GM12874 (cell line): ENCODE measurements around the gene ZNF714.

Source experiments
- TF ChIP-seq, protein P1 (sequence below): IDR thresholded peaks from 2 replicates; pipeline ENCODE4 v1.5.1; 2011; ENCODE audit warnings: low read depth, mild to moderate bottlenecking, control low read depth, low read length, moderate library complexity; ENCODE audit not compliant: insufficient read depth

The ZNF714 gene

DNA sequence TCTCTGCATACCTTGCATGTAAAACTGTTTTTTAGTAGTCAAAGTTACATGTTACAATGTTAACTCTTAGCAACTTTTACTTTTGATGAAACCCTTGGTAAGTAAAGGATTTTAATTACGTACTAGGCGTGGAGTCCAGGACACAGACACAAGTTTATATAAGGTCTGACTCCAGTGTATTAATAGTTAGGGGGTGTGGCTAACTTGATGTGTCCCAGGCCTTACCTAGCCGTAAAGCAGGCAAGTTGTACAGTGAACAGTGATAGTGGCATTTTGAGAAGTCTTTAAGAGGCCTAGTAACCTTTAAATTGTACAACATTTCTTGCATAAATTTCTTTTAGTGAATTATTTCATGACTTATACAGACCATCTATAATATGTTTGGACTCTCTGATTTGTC, 5.9 kb downstream of the ZNF714 start:
- TF ChIP-seq, protein P1, sequence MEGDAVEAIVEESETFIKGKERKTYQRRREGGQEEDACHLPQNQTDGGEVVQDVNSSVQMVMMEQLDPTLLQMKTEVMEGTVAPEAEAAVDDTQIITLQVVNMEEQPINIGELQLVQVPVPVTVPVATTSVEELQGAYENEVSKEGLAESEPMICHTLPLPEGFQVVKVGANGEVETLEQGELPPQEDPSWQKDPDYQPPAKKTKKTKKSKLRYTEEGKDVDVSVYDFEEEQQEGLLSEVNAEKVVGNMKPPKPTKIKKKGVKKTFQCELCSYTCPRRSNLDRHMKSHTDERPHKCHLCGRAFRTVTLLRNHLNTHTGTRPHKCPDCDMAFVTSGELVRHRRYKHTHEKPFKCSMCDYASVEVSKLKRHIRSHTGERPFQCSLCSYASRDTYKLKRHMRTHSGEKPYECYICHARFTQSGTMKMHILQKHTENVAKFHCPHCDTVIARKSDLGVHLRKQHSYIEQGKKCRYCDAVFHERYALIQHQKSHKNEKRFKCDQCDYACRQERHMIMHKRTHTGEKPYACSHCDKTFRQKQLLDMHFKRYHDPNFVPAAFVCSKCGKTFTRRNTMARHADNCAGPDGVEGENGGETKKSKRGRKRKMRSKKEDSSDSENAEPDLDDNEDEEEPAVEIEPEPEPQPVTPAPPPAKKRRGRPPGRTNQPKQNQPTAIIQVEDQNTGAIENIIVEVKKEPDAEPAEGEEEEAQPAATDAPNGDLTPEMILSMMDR: no peak

DNA sequence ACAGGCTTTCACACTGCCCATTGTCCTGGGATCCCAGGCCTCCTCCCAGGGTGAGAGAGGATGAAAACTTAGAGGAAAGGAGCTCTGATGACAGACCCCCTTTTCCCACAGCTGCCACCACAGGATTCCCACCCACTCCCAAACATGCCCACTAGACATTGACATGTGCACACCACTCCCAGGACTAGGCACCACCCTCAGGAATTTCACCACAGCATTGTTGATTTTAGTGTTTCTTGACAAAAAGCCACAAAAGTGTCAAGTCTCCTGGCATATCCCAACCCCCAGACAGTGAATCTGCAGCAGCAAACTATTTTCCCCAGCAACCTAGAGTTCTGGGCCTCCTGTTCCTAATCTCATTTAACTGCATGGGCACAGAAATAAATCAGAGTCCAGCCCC, 10.1 kb downstream of the ZNF714 start:
- TF ChIP-seq, protein P1: no peak

DNA sequence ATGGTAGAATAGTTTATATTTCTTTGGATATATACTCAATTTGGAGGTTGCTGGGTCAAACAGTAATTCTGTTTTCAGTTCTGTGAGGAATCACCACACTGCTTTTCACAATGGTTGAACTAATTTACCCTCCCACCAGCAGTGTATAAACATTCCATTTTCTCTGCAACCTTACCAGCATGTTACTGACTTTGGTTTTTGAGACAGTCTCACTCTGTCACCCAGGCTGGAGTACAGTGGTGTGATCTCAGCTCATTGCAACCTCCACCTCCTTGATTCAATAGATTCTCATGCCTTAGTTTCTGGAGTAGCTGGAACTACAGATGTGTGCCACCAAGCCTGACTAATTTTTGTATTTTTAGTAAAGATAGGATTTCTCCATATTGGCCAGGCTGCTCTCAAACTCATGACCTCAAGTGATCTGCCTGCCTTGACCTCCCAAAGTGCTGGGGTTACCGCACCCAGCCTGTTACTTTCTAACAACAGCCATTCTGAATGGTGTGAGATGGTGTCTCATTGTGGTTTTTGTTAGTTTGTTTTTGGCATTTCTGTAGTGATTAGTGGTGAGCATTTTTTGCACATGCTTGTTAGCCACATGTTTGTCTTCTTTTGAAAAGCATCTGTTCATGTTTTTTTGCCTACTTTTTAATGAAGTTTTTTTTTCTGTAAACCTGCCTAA, 12.5 kb downstream of the ZNF714 start:
- TF ChIP-seq, protein P1: no peak

DNA sequence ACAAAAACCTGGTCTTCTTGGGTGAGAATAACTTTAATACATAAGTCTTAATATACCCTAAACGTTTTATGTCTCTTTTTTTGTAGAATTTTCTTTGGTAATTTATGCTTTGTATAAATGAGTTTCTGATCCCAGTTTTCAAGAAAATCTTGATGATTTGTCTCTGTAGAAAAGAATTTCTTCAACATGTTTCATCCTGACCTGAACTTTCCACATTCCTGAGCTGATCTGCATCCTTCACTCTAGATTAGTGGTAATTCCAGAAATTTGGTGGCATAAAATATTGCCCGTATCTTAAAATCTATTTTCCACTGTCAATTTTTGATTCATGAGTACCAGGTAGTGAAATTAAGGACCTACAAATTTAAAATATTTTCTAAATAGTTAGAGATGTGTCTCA, 16.3 kb downstream of the ZNF714 start:
- TF ChIP-seq, protein P1: no peak

DNA sequence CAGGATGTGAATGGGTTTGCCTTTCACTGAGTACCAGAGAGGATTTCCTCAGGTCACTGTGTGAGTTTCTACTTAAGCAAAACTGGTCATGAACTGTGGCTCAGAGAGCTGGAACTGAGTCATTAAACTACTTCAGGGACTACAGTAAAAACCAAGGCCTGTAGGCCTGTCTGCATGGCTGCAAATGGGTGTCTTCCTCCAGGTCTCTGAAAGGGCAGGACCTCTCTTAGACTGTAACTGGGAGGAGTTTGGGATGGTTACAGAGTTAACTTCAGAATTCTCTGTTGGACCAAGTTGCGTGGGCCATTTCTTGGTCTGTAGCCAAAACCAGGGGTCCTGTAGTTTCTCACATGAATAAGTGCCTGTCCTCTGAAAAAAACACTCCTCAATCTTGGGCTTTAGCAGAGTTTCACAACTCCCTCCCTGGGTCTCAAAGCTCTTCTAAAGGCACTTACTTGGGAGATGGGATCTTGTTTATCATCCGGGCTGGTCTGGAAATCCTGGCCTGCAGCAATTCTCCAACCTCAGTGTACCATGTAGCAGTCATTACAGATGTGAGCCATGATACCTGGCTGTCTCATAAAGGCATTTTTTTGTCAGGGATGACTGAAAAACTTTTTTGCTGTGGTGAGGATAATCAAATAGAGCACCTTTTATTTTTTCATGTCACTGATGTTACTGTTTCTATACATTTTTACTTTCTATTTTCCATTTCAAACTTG, 19.7 kb downstream of the ZNF714 start:
- TF ChIP-seq, protein P1: no peak

DNA sequence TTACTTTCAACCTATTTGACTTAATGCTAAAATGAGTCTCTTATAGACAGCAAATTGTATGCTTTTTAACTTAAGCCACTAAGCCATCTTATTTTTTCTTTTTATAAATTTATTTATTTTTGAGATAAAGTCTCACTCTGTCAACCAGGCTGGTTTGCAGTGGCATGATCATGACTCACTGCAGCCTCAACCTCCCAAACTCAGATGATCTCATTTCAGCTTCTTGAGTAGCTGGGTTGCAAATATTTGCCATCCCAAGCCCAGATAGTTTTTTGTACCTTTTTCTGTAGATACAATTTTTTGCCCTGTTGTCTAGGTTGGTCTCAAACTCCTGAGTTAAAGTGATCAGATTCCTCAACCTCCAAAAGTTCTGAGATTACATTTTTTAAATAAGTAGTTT, 27.1 kb downstream of the ZNF714 start:
- TF ChIP-seq, protein P1: no peak

DNA sequence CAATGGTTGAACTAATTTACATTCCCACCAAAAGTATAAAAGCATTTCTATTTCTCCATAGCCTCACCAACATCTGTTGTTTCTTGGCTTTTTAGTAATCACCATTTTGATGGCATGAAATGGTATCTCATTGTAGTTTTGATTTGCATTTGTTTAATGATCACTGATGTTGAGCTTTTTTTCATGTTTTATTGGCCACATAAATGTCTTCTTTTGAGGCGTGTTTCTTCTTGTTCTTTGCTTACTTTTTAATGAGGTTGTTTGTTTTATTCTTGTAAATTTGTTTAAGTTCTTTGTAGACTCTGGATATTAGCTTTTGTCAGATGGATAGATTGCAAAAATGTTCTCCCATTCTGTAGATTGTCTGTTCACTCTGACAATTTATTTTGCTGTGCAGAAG, 28.2 kb downstream of the ZNF714 start:
- TF ChIP-seq, protein P1: no peak
